SK-N-SH treated with all-trans-retinoic acid at 6 μM for 48 hours (cell line): Measurements from ENCODE around the gene SRRT.

Experiments
- ATAC-seq: fragments of 200-7000 bp; cut with Tn5 transposase; 3 replicates; pipeline ENCODE4 v1.9.1; 2020; ENCODE audit warnings: mild to moderate bottlenecking, moderate library complexity
- ARNTL ChIP-seq: fragments of 450-650 bp; formaldehyde crosslinking; IDR thresholded peaks from 2 replicates; pipeline ENCODE4 v1.5.0; 2020; ENCODE audit warnings: low read depth, mild to moderate bottlenecking, moderate library complexity, borderline replicate concordance
- BACH2 ChIP-seq: fragments of 250-450 bp; sonication (Bioruptor Pico); IDR thresholded peaks from 2 replicates; pipeline ENCODE4 v1.9.0; 2021; ENCODE audit warnings: mild to moderate bottlenecking, borderline replicate concordance
- CSDC2 ChIP-seq: fragments of 250-450 bp; sonication (Bioruptor Pico); IDR thresholded peaks from 2 replicates; pipeline ENCODE4 v1.5.0; 2020; ENCODE audit warnings: mild to moderate bottlenecking, moderate library complexity
- CSRNP3 ChIP-seq: fragments of 250-450 bp; sonication (Bioruptor Pico); IDR thresholded peaks from 2 replicates; pipeline ENCODE4 v1.5.1; 2021; ENCODE audit warnings: mild to moderate bottlenecking, moderate library complexity
- ESRRG ChIP-seq: fragments of 250-450 bp; sonication (Bioruptor Pico); IDR thresholded peaks from 2 replicates; pipeline ENCODE4 v1.6.1; 2021; ENCODE audit warnings: mild to moderate bottlenecking
- GLIS3 ChIP-seq: fragments of 250-450 bp; sonication (Bioruptor Pico); IDR thresholded peaks from 2 replicates; pipeline ENCODE4 v1.5.0; 2020; ENCODE audit warnings: mild to moderate bottlenecking, moderate library complexity
- ISL1 ChIP-seq: fragments of 250-450 bp; sonication (Bioruptor Pico); IDR thresholded peaks from 2 replicates; pipeline ENCODE4 v2.1.2; 2022; ENCODE audit warnings: mild to moderate bottlenecking, moderate library complexity
- OSR1 ChIP-seq: fragments of 250-450 bp; sonication (Bioruptor Pico); IDR thresholded peaks from 2 replicates; pipeline ENCODE4 v1.8.0; 2022; ENCODE audit warnings: moderate library complexity, mild to moderate bottlenecking, inconsistent platforms
- PATZ1 ChIP-seq: fragments of 250-450 bp; sonication (Bioruptor Pico); IDR thresholded peaks from 2 replicates; pipeline ENCODE4 v1.8.0; 2020; ENCODE audit warnings: mild to moderate bottlenecking, moderate library complexity, borderline replicate concordance
- POU6F1 ChIP-seq: fragments of 250-450 bp; sonication (Bioruptor Pico); IDR thresholded peaks from 2 replicates; pipeline ENCODE4 v1.8.0; 2021; ENCODE audit warnings: low read depth, mild to moderate bottlenecking, moderate library complexity, borderline replicate concordance
- RARB ChIP-seq: fragments of 250-450 bp; sonication (Bioruptor Pico); IDR thresholded peaks from 2 replicates; pipeline ENCODE4 v1.8.0; 2021; ENCODE audit warnings: mild to moderate bottlenecking, moderate library complexity
- SNAI2 ChIP-seq: fragments of 250-450 bp; sonication (Bioruptor Pico); IDR thresholded peaks from 2 replicates; pipeline ENCODE4 v1.5.0; 2020; ENCODE audit warnings: mild to moderate bottlenecking, moderate library complexity
- TCF4 ChIP-seq: fragments of 250-450 bp; sonication (Bioruptor Pico); IDR thresholded peaks from 2 replicates; pipeline ENCODE4 v1.8.0; 2021; ENCODE audit warnings: mild to moderate bottlenecking, moderate library complexity, borderline replicate concordance
- TOX ChIP-seq: fragments of 250-450 bp; sonication (Bioruptor Pico); IDR thresholded peaks from 2 replicates; pipeline ENCODE4 v1.8.0; 2021; ENCODE audit warnings: mild to moderate bottlenecking, moderate library complexity, borderline replicate concordance
- TSHZ2 ChIP-seq: fragments of 250-450 bp; sonication (Bioruptor Pico); IDR thresholded peaks from 2 replicates; pipeline ENCODE4 v1.5.0; 2020; ENCODE audit warnings: mild to moderate bottlenecking, moderate library complexity
- ZC3H10 ChIP-seq: fragments of 250-450 bp; sonication (Bioruptor Pico); IDR thresholded peaks from 2 replicates; pipeline ENCODE4 v1.5.1; 2021; ENCODE audit warnings: mild to moderate bottlenecking, moderate library complexity
- ZFP3 ChIP-seq: fragments of 250-450 bp; sonication (Bioruptor Pico); IDR thresholded peaks from 2 replicates; pipeline ENCODE4 v1.5.0; 2020; ENCODE audit warnings: mild to moderate bottlenecking, moderate library complexity
- ZFP30 ChIP-seq: fragments of 450-650 bp; formaldehyde crosslinking; IDR thresholded peaks from 2 replicates; pipeline ENCODE4 v1.5.0; 2022; ENCODE audit warnings: mild to moderate bottlenecking, moderate library complexity
- ZNF70 ChIP-seq: fragments of 450-650 bp; formaldehyde crosslinking; IDR thresholded peaks from 2 replicates; pipeline ENCODE4 v1.5.0; 2020; ENCODE audit warnings: mild to moderate bottlenecking, moderate library complexity
- ZNF8 ChIP-seq: fragments of 450-650 bp; formaldehyde crosslinking; IDR thresholded peaks from 2 replicates; pipeline ENCODE4 v1.5.0; 2020; ENCODE audit warnings: mild to moderate bottlenecking, moderate library complexity

The SRRT gene

GRCh38 chr7:100874577-100875355 is at the start of gene SRRT:
TSS of gene SRRT (plus strand) at chr7:100875103. CDS start at chr7:100875591, 488 bp downstream.
- peak; percentile 97 for ATAC-seq
- TF ChIP-seq ESRRG, result 0 out of 2 replicates have a peak, but pooled peaks have one; percentile 35
- TF ChIP-seq SNAI2 (CRISPR knock-in tag), result no peak
- TF ChIP-seq ZNF8 (CRISPR knock-in tag), result peak; percentile 60; the same call in 1 of the 2 replicates
- TF ChIP-seq TOX (CRISPR knock-in tag), result no peak
- no peak for TF ChIP-seq OSR1 (CRISPR knock-in tag)
- peak; percentile 87; the same call in 1 of the 2 replicates for TF ChIP-seq CSDC2 (CRISPR knock-in tag)
- peak; percentile 85 for TF ChIP-seq CSRNP3
- TF ChIP-seq ZFP3 (CRISPR knock-in tag), result no peak
- TF ChIP-seq ZC3H10 (CRISPR knock-in tag), result no peak
- TF ChIP-seq TCF4 (CRISPR knock-in tag), result no peak
- TF ChIP-seq GLIS3 (CRISPR knock-in tag), result no peak
- TF ChIP-seq BACH2 (CRISPR knock-in tag), result 0 out of 2 replicates have a peak, but pooled peaks have one; percentile 32
- no peak for TF ChIP-seq RARB (CRISPR knock-in tag)
- 0 out of 2 replicates have a peak, but pooled peaks have one; percentile 35 for TF ChIP-seq ZFP30 (CRISPR knock-in tag)
- TF ChIP-seq POU6F1, result peak; percentile 67; the same call in 1 of the 2 replicates
- peak; percentile 80; the same call in 1 of the 2 replicates for TF ChIP-seq PATZ1
- no peak for TF ChIP-seq ARNTL
- TF ChIP-seq ZNF70 (CRISPR knock-in tag), result 0 out of 2 replicates have a peak, but pooled peaks have one; percentile 49
- TF ChIP-seq TSHZ2 (CRISPR knock-in tag), result no peak; the same call in 1 of the 2 replicates
- TF ChIP-seq, all 23 proteins: peak for 9

GRCh38 chr7:100825215-100825671 is 49.7 kb upstream of the SRRT start:
- ATAC-seq, result peak; percentile 11
- TF ChIP-seq ZFP3 (CRISPR knock-in tag) (no peak), OSR1 (CRISPR knock-in tag) (no peak), RARB (CRISPR knock-in tag) (no peak), ISL1 (CRISPR knock-in tag) (no peak), TSHZ2 (CRISPR knock-in tag) (no peak), PATZ1 (no peak)
- TF ChIP-seq, all 23 proteins: peak for 0
